ENCODE data around the gene F11R. TPM values are rescaled to one million over a fixed set of nuclear protein-coding genes. Genes with fewer than 3 reads are reported as not detected.

Gene F11R
- total and polyA plus RNA-seq, 4 donors = 25.8 to 80.4 (median 45.6) TPM

- Histone ChIP-seq H3K9ac (ENCODE audit: low read depth in 1 of 2, low read length in 2 of 2) (peak overlapping the region; percentile 68 to 97), H3K4me1 (ENCODE audit: control insufficient read depth in 4 of 4, insufficient read depth in 4 of 4, low read length in 3 of 4) (peaks cover 11 to 32% (median 18%) of the 10 kb centered on the region in 4 donors), H3K27me3 (ENCODE audit: control insufficient read depth in 4 of 4, insufficient read depth in 4 of 4, low read length in 3 of 4) (no peaks in the 10 kb centered on the region), H3K9me3 (ENCODE audit: control insufficient read depth in 4 of 4, low read length in 3 of 4) (no peaks in the 10 kb centered on the region), H3K4me3 (ENCODE audit: low read depth in 1 of 3, low read length in 3 of 3) (peak overlapping the region; percentile 62 to 92 (median 74)), H3K27ac (ENCODE audit: low read depth in 1 of 2, low read length in 2 of 2) (peak overlapping the region; percentile 82 to 92), H3K36me3 (ENCODE audit: control insufficient read depth in 4 of 4, insufficient read depth in 3 of 4, low read depth in 1 of 4, low read length in 3 of 4) (no peaks in the 10 kb centered on the region)
- TF ChIP-seq TAF1 (conservative IDR thresholded peaks at IDR 0.05) (peak; percentile 82), SP1 (IDR thresholded peaks at IDR 0.05) (peak; percentile 86), EGR1 (IDR thresholded peaks at IDR 0.05; ENCODE audit: low read depth in 2 of 2) (peak in 1 of 2 donors; percentile 24), HNF4G (IDR thresholded peaks at IDR 0.05) (no peak), REST (IDR thresholded peaks at IDR 0.05) (peak; percentile 86), HNF4A (conservative IDR thresholded peaks at IDR 0.05) (peak in 1 of 2 donors; percentile 38), RAD21 (IDR thresholded peaks at IDR 0.05) (no peak), ATF3 (IDR thresholded peaks at IDR 0.05) (no peak), CTCF (IDR thresholded peaks at IDR 0.05; ENCODE audit: low read depth, low read length, missing input control) (no peak), NR2F2 (IDR thresholded peaks at IDR 0.05) (no peak), ZBTB33 (IDR thresholded peaks at IDR 0.05) (peak; percentile 18), MAX (IDR thresholded peaks at IDR 0.05) (no peak), FOXA1 (IDR thresholded peaks at IDR 0.05) (no peak), YY1 (IDR thresholded peaks at IDR 0.05) (peak; percentile 69), JUND (IDR thresholded peaks at IDR 0.05) (peak in 1 of 2 donors; percentile 28), GABPA (IDR thresholded peaks at IDR 0.05 in 1 of 2, conservative IDR thresholded peaks at IDR 0.05 in 1 of 2) (peak in 1 of 2 donors; percentile 47), FOXA2 (IDR thresholded peaks at IDR 0.05) (no peak), RXRA (IDR thresholded peaks at IDR 0.05) (peak; percentile 26 to 36)
- peak; percentile 93 for DNase-seq (ENCODE audit: low spot score)
- 13% methylated on average over 34 of the region's 34 CpGs for WGBS
Measured at GRCh38 chr1:161021165-161021969, 415 bp upstream of the F11R start.

All from liver (tissue), 9 donors.